Colonic mucosa (tissue), 4 donors: ENCODE results near the gene ADISSP. TPM values are rescaled to one million over a fixed set of nuclear protein-coding genes. Genes with fewer than 3 reads are reported as not detected.

ENCODE experiments used
- DNase-seq: peaks from one replicate; pipeline ENCODE4 v3.0.0-alpha.2; 2020
- H3K27ac ChIP-seq: fragments of 200-600 bp; one replicate; pipeline ENCODE4 v1.8.0; 2021
- H3K27me3 ChIP-seq: fragments of 200-600 bp; one replicate; pipeline ENCODE4 v1.8.0; 2021
- H3K36me3 ChIP-seq: fragments of 200-600 bp; one replicate; pipeline ENCODE4 v1.8.0; 2021
- H3K4me1 ChIP-seq: fragments of 200-600 bp; one replicate; pipeline ENCODE4 v1.8.0; 2021; ENCODE audit warnings: mild to moderate bottlenecking
- H3K4me3 ChIP-seq: fragments of 200-600 bp; one replicate; pipeline ENCODE4 v1.8.0; 2021
- H3K9ac ChIP-seq, 2 donors: one replicate each; pipeline ENCODE4 v1.7.0; 2013; ENCODE audit warnings: control low read depth in 2 of 2, low read depth in 2 of 2, low read length in 2 of 2
- H3K9me3 ChIP-seq: fragments of 200-600 bp; one replicate; pipeline ENCODE4 v1.8.0; 2021
- CTCF ChIP-seq: fragments of 200-600 bp; IDR thresholded peaks from one replicate; pipeline ENCODE4 v1.8.0; 2022; ENCODE audit warnings: antibody characterized with exemption, mild to moderate bottlenecking
- intact Hi-C: fragments of 100-400 bp; cut with DNase I; formaldehyde crosslinking; loops from one replicate; pipeline ENCODE4 v1.14.1; 2022
- total RNA-seq, 2 donors: library from RNA; stranded (reverse); fragmentation: NEBNext Ultra II Directional in 1 of 2; extraction: Animal tissue kit (Norgen Biotek cat#: 25700) in 1 of 2; gene quantifications; one replicate each; pipeline ENCODE4 v1.2.1, GENCODE V29; 2021
- donor health status: healthy.
- donor health status: DM: no; HTN: no; CAD: no.
- donor health status: DM: no; HTN: no; CAD: no.

Gene ADISSP
- total RNA-seq, 2 donors from 2014 or later: 20.6 to 37.7 TPM

- no peak overlapping the region for H3K27ac ChIP-seq
- intact Hi-C loops: no loop called here
- no peak for DNase-seq
- no peak for TF ChIP-seq CTCF
- peaks cover 6% of the 10 kb centered on the region for H3K4me1 ChIP-seq
- H3K9ac ChIP-seq: no peak overlapping the region
- no peaks in the 10 kb centered on the region for H3K27me3 ChIP-seq
- no peaks in the 10 kb centered on the region for H3K36me3 ChIP-seq
- H3K4me3 ChIP-seq: no peak overlapping the region
- no peaks in the 10 kb centered on the region for H3K9me3 ChIP-seq
Measured at GRCh38 chr20:3738111-3739053, 29.2 kb downstream of the ADISSP start.

- TF ChIP-seq CTCF: no peak
- Histone ChIP-seq H3K4me3 (no peak overlapping the region), H3K9ac (no peak overlapping the region), H3K36me3 (no peaks in the 10 kb centered on the region), H3K9me3 (no peaks in the 10 kb centered on the region), H3K4me1 (peaks cover 6% of the 10 kb centered on the region), H3K27me3 (peaks cover 10% of the 10 kb centered on the region), H3K27ac (no peak overlapping the region)
- no peak for DNase-seq
- intact Hi-C loops: no loop called here
Measured at GRCh38 chr20:3735768-3736167, 31.8 kb downstream of the ADISSP start.

- DNase-seq: peak; percentile 73
- no peak for TF ChIP-seq CTCF
- Histone ChIP-seq H3K36me3 (no peaks in the 10 kb centered on the region), H3K27ac (no peak overlapping the region), H3K9ac (no peak overlapping the region), H3K27me3 (peaks cover 10% of the 10 kb centered on the region), H3K4me1 (peaks cover 6% of the 10 kb centered on the region), H3K9me3 (no peaks in the 10 kb centered on the region), H3K4me3 (no peak overlapping the region)
- intact Hi-C loops: no loop called here
Measured at GRCh38 chr20:3734111-3734843, 33.3 kb downstream of the ADISSP start.

GRCh38 chr20:3733119-3733995 lies 34.2 kb downstream of the ADISSP start:
- no peak for TF ChIP-seq CTCF
- Histone ChIP-seq H3K4me3 (no peak overlapping the region), H3K36me3 (no peaks in the 10 kb centered on the region), H3K9ac (peak overlapping the region in 1 of 2 donors; percentile 35), H3K4me1 (peaks cover 6% of the 10 kb centered on the region), H3K27me3 (peaks cover 10% of the 10 kb centered on the region), H3K27ac (no peak overlapping the region), H3K9me3 (no peaks in the 10 kb centered on the region)
- intact Hi-C loops: no loop called here
- DNase-seq: no peak
